OCI-LY3 (cell line): ENCODE results near the gene MPV17L2.

Experiments
- H2AFZ ChIP-seq: fragments of 200-600, 300-600 bp; shearing (Covaris generic); 2 replicates; pipeline ENCODE4 v1.6.0; 2014; ENCODE audit warnings: antibody characterized with exemption, low read depth, low read length
- H3K27ac ChIP-seq: fragments of 200-600, 300-600 bp; sonication (generic); 2 replicates; pipeline ENCODE4 v1.5.1; 2014; ENCODE audit warnings: mild to moderate bottlenecking, low read length, moderate library complexity, mixed read lengths
- H3K27me3 ChIP-seq: fragments of 200-600, 300-600 bp; sonication (generic); 2 replicates; pipeline ENCODE4 v1.6.1; 2014; ENCODE audit warnings: low read depth, low read length, mixed read lengths
- H3K36me3 ChIP-seq: fragments of 200-600, 300-600 bp; sonication (generic); replicated peaks from 2 replicates; pipeline ENCODE3; 2014; ENCODE audit warnings: low read depth, low read length, mixed read lengths
- H3K4me1 ChIP-seq: fragments of 300-600, 200-600 bp; sonication (generic); 2 replicates; pipeline ENCODE4 v1.6.1; 2014; ENCODE audit warnings: low read length, mixed read lengths
- H3K4me2 ChIP-seq: fragments of 200-600, 300-600 bp; sonication (generic); 2 replicates; pipeline ENCODE4 v1.6.1; 2014; ENCODE audit warnings: low read length, mixed read lengths
- H3K4me3 ChIP-seq: fragments of 300-600, 200-600 bp; sonication (generic); 2 replicates; pipeline ENCODE4 v1.5.1; 2014; ENCODE audit warnings: antibody characterized with exemption, mild to moderate bottlenecking, low read length, moderate library complexity
- H3K79me2 ChIP-seq: fragments of 300-600, 200-600 bp; shearing (Covaris generic); 2 replicates; pipeline ENCODE4 v1.6.1; 2014; ENCODE audit warnings: mild to moderate bottlenecking, low read length, mixed read lengths
- H3K9ac ChIP-seq: fragments of 300-600, 200-600 bp; shearing (Covaris generic); 2 replicates; pipeline ENCODE4 v1.6.0; 2014; ENCODE audit warnings: mild to moderate bottlenecking, low read length, moderate library complexity
- H3K9me3 ChIP-seq: fragments of 200-600, 300-600 bp; shearing (Covaris generic); 2 replicates; pipeline ENCODE4 v1.6.1; 2014; ENCODE audit warnings: low read length, mixed read lengths; ENCODE audit not compliant: insufficient read depth
- H4K20me1 ChIP-seq: fragments of 200-600, 300-600 bp; sonication (generic); 2 replicates; pipeline ENCODE4 v1.6.1; 2016; ENCODE audit warnings: low read length, mixed read lengths; ENCODE audit not compliant: insufficient read depth
- CTCF ChIP-seq: fragments of 200-600, 300-600 bp; sonication (generic); IDR thresholded peaks from 2 replicates; pipeline ENCODE4 v1.5.1; 2014; ENCODE audit warnings: antibody characterized with exemption, low read length, low read depth
- EZH2phosphoT487 ChIP-seq: fragments of 200-600 bp; shearing (Covaris generic); IDR thresholded peaks from 2 replicates; pipeline ENCODE4 v1.6.1; 2018; ENCODE audit warnings: antibody characterized with exemption, mixed run types, low read depth

The MPV17L2 gene

GRCh38 chr19:18170714-18171255, 22.2 kb upstream of the MPV17L2 start:
- no peaks in the 10 kb centered on the region for H3K9me3 ChIP-seq
- H3K4me1 ChIP-seq: peaks cover 65% of the 10 kb centered on the region
- H3K4me3 ChIP-seq: peak overlapping the region; percentile 5; the same call in 1 of the 2 replicates
- H3K4me2 ChIP-seq: peak overlapping the region; percentile 42
- H3K27me3 ChIP-seq: no peaks in the 10 kb centered on the region
- peak overlapping the region; percentile 36; the same call in 1 of the 2 replicates for H3K9ac ChIP-seq
- TF ChIP-seq CTCF (no peak), EZH2phosphoT487 (no peak)
- peak overlapping the region; percentile 96 for H3K27ac ChIP-seq
- H3K79me2 ChIP-seq: peaks cover 32% of the 10 kb centered on the region
- peaks cover 43% of the 10 kb centered on the region for H3K36me3 ChIP-seq
- H2AFZ ChIP-seq: no peak overlapping the region
- H4K20me1 ChIP-seq: peaks cover 9% of the 10 kb centered on the region

- peaks cover 65% of the 10 kb centered on the region for H3K4me1 ChIP-seq
- peak overlapping the region; percentile 96 for H3K27ac ChIP-seq
- H3K79me2 ChIP-seq: peaks cover 38% of the 10 kb centered on the region
- no peak overlapping the region for H3K4me3 ChIP-seq
- peaks cover 15% of the 10 kb centered on the region for H4K20me1 ChIP-seq
- H3K4me2 ChIP-seq: peak overlapping the region; percentile 89
- no peaks in the 10 kb centered on the region for H3K9me3 ChIP-seq
- H3K27me3 ChIP-seq: no peaks in the 10 kb centered on the region
- H2AFZ ChIP-seq: no peak overlapping the region
- peak overlapping the region; percentile 88 for H3K9ac ChIP-seq
- peaks cover 49% of the 10 kb centered on the region for H3K36me3 ChIP-seq
- TF ChIP-seq CTCF (no peak), EZH2phosphoT487 (no peak)
Observed at GRCh38 chr19:18171605-18172327, 21.3 kb upstream of the MPV17L2 start.

- Histone ChIP-seq H3K4me2 (peak overlapping the region; percentile 89), H3K4me3 (peak overlapping the region; percentile 84), H3K79me2 (peaks cover 39% of the 10 kb centered on the region), H3K4me1 (peaks cover 65% of the 10 kb centered on the region), H3K27ac (peak overlapping the region; percentile 96), H3K27me3 (no peaks in the 10 kb centered on the region), H4K20me1 (peaks cover 21% of the 10 kb centered on the region), H2AFZ (no peak overlapping the region), H3K36me3 (peaks cover 49% of the 10 kb centered on the region), H3K9ac (peak overlapping the region; percentile 88), H3K9me3 (no peaks in the 10 kb centered on the region)
- TF ChIP-seq CTCF: no peak
- TF ChIP-seq EZH2phosphoT487: no peak
Observed at GRCh38 chr19:18172331-18173053, 20.5 kb upstream of the MPV17L2 start.

GRCh38 chr19:18173054-18173571, 19.9 kb upstream of the MPV17L2 start:
- TF ChIP-seq EZH2phosphoT487 (no peak), CTCF (no peak)
- Histone ChIP-seq H3K27ac (peak overlapping the region; percentile 96), H3K27me3 (no peaks in the 10 kb centered on the region), H3K9ac (peak overlapping the region; percentile 88), H3K79me2 (peaks cover 39% of the 10 kb centered on the region), H3K36me3 (peaks cover 51% of the 10 kb centered on the region), H2AFZ (no peak overlapping the region), H3K4me1 (peaks cover 62% of the 10 kb centered on the region), H4K20me1 (peaks cover 24% of the 10 kb centered on the region), H3K4me2 (peak overlapping the region; percentile 89), H3K9me3 (no peaks in the 10 kb centered on the region), H3K4me3 (peak overlapping the region; percentile 84)
